Sigmoid colon (tissue), 7 donors: ENCODE results near the gene PEX14. TPM values are rescaled to one million over a fixed set of nuclear protein-coding genes. Genes with fewer than 3 reads are reported as not detected.

Experiments used
- DNase-seq: peaks from one replicate; pipeline ENCODE4 v3.0.0-alpha.2; 2019
- H3K27ac ChIP-seq, 4 donors: fragments of 200-600 bp; sonication (generic); one replicate each; pipeline ENCODE4 v1.5.1; 2016 to 2019; ENCODE audit warnings: mild to moderate bottlenecking in 1 of 4
- H3K27me3 ChIP-seq, 3 donors: fragments of 200-600 bp; sonication (generic); one replicate each; pipeline ENCODE4 v1.5.1; 2019; ENCODE audit warnings: mild to moderate bottlenecking in 1 of 3
- H3K36me3 ChIP-seq, 4 donors: fragments of 200-600 bp; sonication (generic); one replicate each; pipeline ENCODE4 v1.5.1; 2016 to 2019
- H3K4me1 ChIP-seq, 4 donors: fragments of 200-600 bp; sonication (generic); one replicate each; pipeline ENCODE4 v1.5.1; 2017 to 2019
- H3K4me3 ChIP-seq, 4 donors: fragments of 200-600 bp; sonication (generic); one replicate each; pipeline ENCODE4 v1.5.1; 2017 to 2019; ENCODE audit warnings: mild to moderate bottlenecking in 2 of 4, moderate library complexity in 1 of 4
- H3K9me3 ChIP-seq, 4 donors: fragments of 200-600 bp in 3 of 4; sonication (generic) in 3 of 4; one replicate each; pipeline versions ENCODE4 v1.5.1 to v1.6.1; 2013 to 2019
- CTCF ChIP-seq, 4 experiments: fragments of 450-650 bp in 3 of 4; fragments of 200-600 bp in 1 of 4; IDR thresholded peaks; one replicate each; pipeline ENCODE4 v1.5.1; 2016 to 2019; ENCODE audit warnings: antibody characterized with exemption in 4 of 4, mild to moderate bottlenecking in 3 of 4, moderate library complexity in 2 of 4
- EP300 ChIP-seq, 4 donors: sonication (generic); formaldehyde crosslinking; IDR thresholded peaks; one replicate each; pipeline ENCODE4 v1.6.1; 2017; ENCODE audit warnings: antibody characterized with exemption in 4 of 4
- POLR2A ChIP-seq, 2 donors: fragments of 450-650 bp; IDR thresholded peaks; one replicate each; pipeline ENCODE4 v1.6.1; 2016; ENCODE audit warnings: antibody characterized with exemption in 2 of 2, mild to moderate bottlenecking in 2 of 2, moderate library complexity in 2 of 2
- POLR2AphosphoS5 ChIP-seq, 4 donors: sonication (generic); formaldehyde crosslinking; IDR thresholded peaks; one replicate each; pipeline ENCODE4 v1.6.1; 2017; ENCODE audit warnings: antibody characterized with exemption in 4 of 4
- WGBS, 2 donors: extraction: QIAGEN DNeasy Blood & Tissue Kit; methylation state at CpG; one replicate each; pipeline ENCODE4 v1.1.7; 2013; 5-methylcytosine and 5-hydroxymethylcytosine counted together
- intact Hi-C: fragments of 100-400 bp; cut with DNase I; formaldehyde crosslinking; loops from one replicate; pipeline ENCODE4 v1.15.1; 2023
- polyA plus RNA-seq, 3 donors: library from polyadenylated mRNA; stranded (reverse); fragments of 200-250 nt; gene quantifications; one replicate each; pipeline ENCODE4 v1.2.3, GENCODE V29; 2013
- total RNA-seq, 4 donors: library from RNA; depleted of rRNA; stranded (reverse); fragments of >200 nt; gene quantifications; one replicate each; pipeline ENCODE4 v1.1.0, GENCODE V29; 2016
- donor health status: healthy with polysubstance abuse.
- donor health status: Bipolar disorder and iron deficiency.
- donor health status: healthy.

PEX14 gene
- total and polyA plus RNA-seq, 7 donors: 8.3 to 23.3 (median 14.4) TPM

DNA sequence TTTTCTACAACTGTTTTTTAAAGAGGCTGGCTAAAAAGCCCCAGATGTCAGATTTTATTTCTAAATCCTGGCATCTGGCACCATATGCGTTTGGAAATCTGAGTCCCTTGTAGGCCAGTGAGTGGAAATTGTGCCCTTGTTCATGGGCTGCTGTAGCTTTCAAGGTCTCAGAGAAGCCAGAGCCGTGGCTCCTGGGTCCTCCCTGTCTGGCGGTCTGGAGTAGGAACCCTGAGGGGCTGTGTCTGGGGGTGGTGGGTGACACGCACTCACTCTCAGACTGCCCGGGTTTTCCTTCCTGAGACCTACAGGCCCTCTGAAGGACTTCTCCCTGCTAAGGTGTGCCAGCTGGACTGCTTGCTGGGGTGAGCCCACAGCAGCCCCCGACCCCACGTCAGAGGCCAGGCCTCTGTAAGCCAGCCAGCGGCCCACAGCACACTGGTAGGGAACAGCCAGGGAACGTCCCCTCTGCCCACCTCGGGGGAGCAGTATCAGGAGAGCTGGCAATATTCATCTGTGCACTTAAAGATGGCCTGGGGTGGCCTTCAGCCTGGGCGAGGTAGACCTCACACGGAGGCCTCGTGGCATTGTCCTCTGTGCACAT is 151.5 kb downstream of the PEX14 start:
- Histone ChIP-seq H3K4me3 (no peak overlapping the region), H3K27me3 (no peaks in the 10 kb centered on the region), H3K27ac (no peak overlapping the region), H3K36me3 (peaks cover 0 to 28% (median 8%) of the 10 kb centered on the region in 4 donors), H3K9me3 (no peaks in the 10 kb centered on the region), H3K4me1 (peaks cover 0 to 28% (median 19%) of the 10 kb centered on the region in 4 donors)
- WGBS, 2 donors: 95 to 96% methylated on average over 13 of the region's 13 CpGs
- TF ChIP-seq EP300 (IDR thresholded peaks at IDR 0.05) (no peak), CTCF (IDR thresholded peaks at IDR 0.05) (no peak)
- peak; percentile 48 for DNase-seq
- intact Hi-C loops: loop anchor here (10.0 kb wide), 1 partner anchor 229 kb away; no protein-coding TSS in a partner anchor

DNA sequence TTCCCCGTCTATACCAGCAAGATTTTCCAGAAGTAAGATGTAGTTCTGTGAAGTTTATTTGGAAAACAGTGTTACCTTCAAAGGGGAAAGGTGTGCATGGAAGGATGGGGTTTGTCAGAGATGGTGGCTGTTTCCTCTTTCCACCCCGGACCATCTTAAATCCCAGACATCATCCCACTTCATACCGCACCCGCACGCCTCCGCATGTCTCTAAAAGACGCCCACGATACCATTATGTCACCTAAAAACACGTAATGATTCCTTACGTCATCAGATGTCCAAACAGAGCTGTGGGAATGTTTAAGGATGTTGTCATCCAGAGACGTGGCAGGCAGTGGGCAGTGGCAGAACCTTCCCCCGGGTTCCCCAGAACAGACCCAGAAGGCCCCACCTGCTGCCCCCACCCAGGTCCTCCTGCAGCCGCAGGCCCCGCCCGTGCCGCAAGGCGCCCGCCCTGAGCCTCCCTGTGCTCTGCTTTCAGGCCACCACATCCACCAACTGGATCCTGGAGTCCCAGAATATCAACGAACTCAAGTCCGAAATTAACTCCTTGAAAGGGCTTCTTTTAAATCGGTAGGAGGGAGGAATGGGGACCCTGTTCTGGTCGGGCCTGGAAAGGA is 152.2 kb downstream of the PEX14 start:
- H3K27ac ChIP-seq: peak overlapping the region in 1 of 4 donors; percentile 22
- WGBS, 2 donors: 92 to 94% methylated on average over 22 of the region's 22 CpGs
- H3K4me3 ChIP-seq: no peak overlapping the region
- H3K27me3 ChIP-seq: no peaks in the 10 kb centered on the region
- peaks cover 0 to 28% (median 8%) of the 10 kb centered on the region in 4 donors for H3K36me3 ChIP-seq
- DNase-seq: peak; percentile 45
- intact Hi-C loops: loop anchor here (10.0 kb wide), 1 partner anchor 228 kb away; no protein-coding TSS in a partner anchor
- H3K9me3 ChIP-seq: no peaks in the 10 kb centered on the region
- H3K4me1 ChIP-seq: peaks cover 0 to 33% (median 22%) of the 10 kb centered on the region in 4 donors
- TF ChIP-seq POLR2AphosphoS5 (IDR thresholded peaks at IDR 0.05) (no peak), EP300 (IDR thresholded peaks at IDR 0.05) (no peak), POLR2A (IDR thresholded peaks at IDR 0.05) (no peak), CTCF (IDR thresholded peaks at IDR 0.05) (no peak)

GRCh38 chr1:10628685-10629084 is 153.9 kb downstream of the PEX14 start:
- Histone ChIP-seq H3K4me1 (peaks cover 0 to 33% (median 24%) of the 10 kb centered on the region in 4 donors), H3K36me3 (peaks cover 0 to 28% (median 8%) of the 10 kb centered on the region in 4 donors), H3K9me3 (no peaks in the 10 kb centered on the region), H3K27ac (peak overlapping the region; percentile 68 to 84 (median 72)), H3K27me3 (no peaks in the 10 kb centered on the region), H3K4me3 (no peak overlapping the region)
- WGBS, 2 donors: 80 to 85% methylated on average over 7 of the region's 7 CpGs
- TF ChIP-seq CTCF (IDR thresholded peaks at IDR 0.05) (no peak), POLR2A (IDR thresholded peaks at IDR 0.05) (no peak), EP300 (IDR thresholded peaks at IDR 0.05) (no peak), POLR2AphosphoS5 (IDR thresholded peaks at IDR 0.05) (peak in 2 of 4 donors; percentile 11 to 12)
- intact Hi-C loops: loop anchor here (2.0 to 10.0 kb wide), 2 partner anchors 98 to 226 kb away; no protein-coding TSS in a partner anchor
- DNase-seq: peak; percentile 88

- TF ChIP-seq CTCF (IDR thresholded peaks at IDR 0.05): no peak
- no peak for TF ChIP-seq EP300 (IDR thresholded peaks at IDR 0.05)
- TF ChIP-seq POLR2AphosphoS5 (IDR thresholded peaks at IDR 0.05): no peak
- TF ChIP-seq POLR2A (IDR thresholded peaks at IDR 0.05): no peak
- peak; percentile 65 for DNase-seq
- intact Hi-C loops: loop anchor here (2.0 to 10.0 kb wide), 2 partner anchors 98 to 226 kb away; no protein-coding TSS in a partner anchor
- H3K36me3 ChIP-seq: peaks cover 0 to 23% (median 5%) of the 10 kb centered on the region in 4 donors
- H3K27ac ChIP-seq: peak overlapping the region; percentile 68 to 84 (median 72)
- no peaks in the 10 kb centered on the region for H3K9me3 ChIP-seq
- H3K27me3 ChIP-seq: no peaks in the 10 kb centered on the region
- WGBS, 2 donors: 93% methylated on average over 25 of the region's 25 CpGs
- no peak overlapping the region for H3K4me3 ChIP-seq
- H3K4me1 ChIP-seq: peaks cover 0 to 33% (median 24%) of the 10 kb centered on the region in 4 donors
Observed at GRCh38 chr1:10629091-10629815, 154.5 kb downstream of the PEX14 start.
